ENCODE data around the gene ENTPD6. TPM values are rescaled to one million over a fixed set of nuclear protein-coding genes. Genes with fewer than 3 reads are reported as not detected.

Gene ENTPD6
- total RNA-seq, 1 experiment from 2014 or later = 80.4 TPM

- Histone ChIP-seq H3K4me2 (no peak overlapping the region), H3K27me3 (ENCODE audit: insufficient read depth, low read depth) (no peaks in the 10 kb centered on the region), H3K4me1 (replicated peaks; ENCODE audit: insufficient read depth) (no peaks in the 10 kb centered on the region), H3K36me3 (ENCODE audit: low read depth) (no peaks in the 10 kb centered on the region), H3K9me2 (ENCODE audit: insufficient read depth) (no peaks in the 10 kb centered on the region), H2AFZ (no peak overlapping the region), H4K20me1 (ENCODE audit: insufficient read depth) (no peaks in the 10 kb centered on the region), H3K27ac (no peak overlapping the region), H3F3A (ENCODE audit: insufficient read depth, low read depth) (peaks cover 5% of the 10 kb centered on the region; the same call in 1 of the 2 replicates), H3K79me2 (ENCODE audit: low read depth) (no peaks in the 10 kb centered on the region), H3K4me3 (no peak overlapping the region), H3K9me3 (ENCODE audit: insufficient read depth, low read depth) (no peaks in the 10 kb centered on the region)
- ChIA-PET CTCF (no interaction called here), POLR2A (ENCODE audit: unreplicated experiment) (no interaction called here)
- TF ChIP-seq EZH2 (IDR thresholded peaks at IDR 0.05; ENCODE audit: low read depth) = no peak
- no peak for TF ChIP-seq CTCF (conservative IDR thresholded peaks at IDR 0.05)
- intact Hi-C loops (cut with micrococcal nuclease; ENCODE audit: unreplicated experiment) = no loop called here
- BruUV-seq (replicated peaks) = no TSS peak
- DNase-seq = no peak
Measured at GRCh38 chr20:25148181-25148981, 47.1 kb upstream of the ENTPD6 start.

DNA sequence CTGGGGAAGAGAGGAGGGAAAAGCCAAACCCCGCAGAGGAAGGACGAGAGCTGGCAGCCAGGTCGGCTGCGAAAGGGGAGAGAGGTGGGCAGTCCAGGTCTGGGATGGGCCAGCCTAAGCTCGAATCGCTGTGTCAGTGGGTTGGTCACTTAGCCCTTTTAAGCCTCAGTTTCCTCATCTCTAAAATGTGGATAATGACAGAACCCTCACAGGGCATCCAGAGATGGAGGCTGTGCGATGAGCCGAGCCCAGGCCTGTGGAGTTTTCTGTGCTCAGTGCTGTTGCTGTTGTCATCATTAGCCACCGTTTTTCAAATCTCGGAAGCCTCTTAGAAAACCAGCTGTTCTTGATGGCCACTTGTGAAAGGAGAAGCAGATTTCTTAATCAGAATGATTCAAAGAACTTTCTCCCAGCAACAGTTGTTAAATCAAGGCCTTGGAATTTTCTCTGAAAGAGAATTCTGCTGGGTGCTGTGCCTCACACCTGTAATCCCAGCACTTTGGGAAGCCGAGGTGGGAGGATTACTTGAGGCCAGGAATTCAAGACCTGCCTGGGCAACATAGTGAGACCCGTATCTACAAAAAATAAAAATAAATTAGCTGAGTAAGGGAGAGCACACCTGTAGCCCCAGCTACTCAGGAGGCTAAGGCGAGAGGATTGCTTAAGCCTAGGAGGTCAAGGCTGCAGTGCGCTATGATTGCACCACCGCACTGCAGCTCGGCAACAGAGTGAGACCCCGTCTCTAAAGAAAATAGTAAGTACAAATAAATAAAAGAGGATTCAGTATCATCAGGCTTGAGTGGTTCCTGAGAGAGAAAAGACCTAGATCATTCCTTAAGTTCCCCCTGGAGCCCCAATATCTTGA lies 46.3 kb upstream of the ENTPD6 start:
- Histone ChIP-seq H3K27me3 (ENCODE audit: insufficient read depth, low read depth) (no peaks in the 10 kb centered on the region), H3K79me2 (ENCODE audit: low read depth) (no peaks in the 10 kb centered on the region), H3K4me1 (replicated peaks; ENCODE audit: insufficient read depth) (no peaks in the 10 kb centered on the region), H3K4me3 (no peak overlapping the region), H3K4me2 (no peak overlapping the region), H3K9me3 (ENCODE audit: insufficient read depth, low read depth) (no peaks in the 10 kb centered on the region), H3F3A (ENCODE audit: insufficient read depth, low read depth) (peaks cover 5% of the 10 kb centered on the region; the same call in 1 of the 2 replicates), H3K9me2 (ENCODE audit: insufficient read depth) (no peaks in the 10 kb centered on the region), H3K36me3 (ENCODE audit: low read depth) (no peaks in the 10 kb centered on the region), H2AFZ (no peak overlapping the region), H4K20me1 (ENCODE audit: insufficient read depth) (no peaks in the 10 kb centered on the region), H3K27ac (no peak overlapping the region)
- DNase-seq = no peak
- CTCF ChIA-PET = no interaction called here
- no peak for TF ChIP-seq CTCF (conservative IDR thresholded peaks at IDR 0.05)
- no peak for TF ChIP-seq EZH2 (IDR thresholded peaks at IDR 0.05; ENCODE audit: low read depth)
- POLR2A ChIA-PET (ENCODE audit: unreplicated experiment) = no interaction called here
- intact Hi-C loops (cut with micrococcal nuclease; ENCODE audit: unreplicated experiment) = no loop called here
- no TSS peak for BruUV-seq (replicated peaks)

DNA sequence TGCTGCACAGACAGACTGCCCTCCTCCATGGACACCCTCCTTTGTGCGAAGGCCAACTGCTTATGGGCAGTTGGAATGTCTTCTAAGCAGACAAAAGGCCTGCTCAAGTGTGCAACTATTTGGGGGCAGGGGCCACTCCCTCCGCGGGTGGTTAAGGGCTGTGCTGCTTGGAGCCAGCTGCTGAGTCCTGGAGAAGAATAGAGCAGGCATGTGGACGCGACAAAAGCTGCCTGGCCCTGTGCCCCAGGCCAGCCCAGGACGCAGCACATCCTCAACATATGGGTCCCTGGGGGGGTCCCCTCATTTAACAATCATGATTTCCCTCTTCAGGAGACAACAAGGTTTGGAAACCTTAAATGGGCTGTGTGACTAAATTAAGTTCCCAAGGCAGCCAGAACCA lies 45.5 kb upstream of the ENTPD6 start:
- no peaks in the 10 kb centered on the region for H4K20me1 ChIP-seq (ENCODE audit: insufficient read depth)
- DNase-seq = no peak
- no peak overlapping the region for H3K4me3 ChIP-seq
- no peaks in the 10 kb centered on the region for H3K79me2 ChIP-seq (ENCODE audit: low read depth)
- H3K4me2 ChIP-seq = no peak overlapping the region
- no peak overlapping the region for H3K27ac ChIP-seq
- H3K9me2 ChIP-seq (ENCODE audit: insufficient read depth) = no peaks in the 10 kb centered on the region
- H3F3A ChIP-seq (ENCODE audit: insufficient read depth, low read depth) = peaks cover 5% of the 10 kb centered on the region; the same call in 1 of the 2 replicates
- TF ChIP-seq CTCF (conservative IDR thresholded peaks at IDR 0.05) = no peak
- H3K36me3 ChIP-seq (ENCODE audit: low read depth) = no peaks in the 10 kb centered on the region
- H3K9me3 ChIP-seq (ENCODE audit: insufficient read depth, low read depth) = no peaks in the 10 kb centered on the region
- intact Hi-C loops (cut with micrococcal nuclease; ENCODE audit: unreplicated experiment) = no loop called here
- no TSS peak for BruUV-seq (replicated peaks)
- ChIA-PET CTCF (no interaction called here), POLR2A (ENCODE audit: unreplicated experiment) (no interaction called here)
- H3K27me3 ChIP-seq (ENCODE audit: insufficient read depth, low read depth) = no peaks in the 10 kb centered on the region
- no peaks in the 10 kb centered on the region for H3K4me1 ChIP-seq (replicated peaks; ENCODE audit: insufficient read depth)
- H2AFZ ChIP-seq = no peak overlapping the region

Data from PC-9 (cell line).